Thoracic aorta (tissue), 2 donors: Measurements from ENCODE around the gene XYLT1. TPM values are rescaled to one million over a fixed set of nuclear protein-coding genes. Genes with fewer than 3 reads are reported as not detected.

ENCODE experiments used
- ATAC-seq: fragments of 150-250 bp; one replicate; pipeline ENCODE4 v1.8.0; 2017; ENCODE audit warnings: low read depth; ENCODE audit not compliant: insufficient number of reproducible peaks, low FRiP score
- DNase-seq: peaks from one replicate; pipeline ENCODE4 v3.0.0-alpha.2; 2020; ENCODE audit warnings: low spot score
- H3K27ac ChIP-seq, 2 donors: fragments of 200-600 bp; sonication (generic); 1 replicate in 1 of 2; 2 replicates in 1 of 2; pipeline ENCODE4 v1.5.1; 2016; ENCODE audit warnings: mild to moderate bottlenecking in 2 of 2, moderate library complexity in 2 of 2
- H3K27me3 ChIP-seq: fragments of 200-600 bp; sonication (generic); replicated peaks from 2 replicates; pipeline ENCODE4 v1.6.0; 2016; ENCODE audit warnings: mild to moderate bottlenecking; ENCODE audit not compliant: insufficient read depth
- H3K36me3 ChIP-seq: fragments of 200-600 bp; sonication (generic); one replicate; pipeline ENCODE4 v1.5.1; 2016
- H3K4me1 ChIP-seq, 2 donors: fragments of 200-600 bp; sonication (generic); 1 replicate in 1 of 2; 2 replicates in 1 of 2; pipeline versions ENCODE4 v1.5.1 to v1.6.0; 2016; ENCODE audit warnings: low read depth in 2 of 2, mild to moderate bottlenecking in 1 of 2; ENCODE audit not compliant: control insufficient read depth in 1 of 2
- H3K4me3 ChIP-seq: fragments of 200-600 bp; sonication (generic); 2 replicates; pipeline ENCODE4 v1.5.1; 2016; ENCODE audit warnings: mild to moderate bottlenecking
- H3K9me3 ChIP-seq: fragments of 200-600 bp; sonication (generic); 2 replicates; pipeline ENCODE4 v1.5.1; 2016
- CTCF ChIP-seq: fragments of 200-600 bp; sonication (generic); IDR thresholded peaks from one replicate; pipeline ENCODE4 v1.5.1; 2019; ENCODE audit warnings: antibody characterized with exemption
- total RNA-seq, 2 donors: library from RNA; depleted of rRNA; stranded (reverse); fragments of >200 nt; gene quantifications; one replicate each; pipeline versions ENCODE4 v1.1.0 to v1.2.3, GENCODE V29; 2016

Gene XYLT1
- total RNA-seq, 2 donors from 2014 or later: 13.1 to 22.5 TPM

DNA sequence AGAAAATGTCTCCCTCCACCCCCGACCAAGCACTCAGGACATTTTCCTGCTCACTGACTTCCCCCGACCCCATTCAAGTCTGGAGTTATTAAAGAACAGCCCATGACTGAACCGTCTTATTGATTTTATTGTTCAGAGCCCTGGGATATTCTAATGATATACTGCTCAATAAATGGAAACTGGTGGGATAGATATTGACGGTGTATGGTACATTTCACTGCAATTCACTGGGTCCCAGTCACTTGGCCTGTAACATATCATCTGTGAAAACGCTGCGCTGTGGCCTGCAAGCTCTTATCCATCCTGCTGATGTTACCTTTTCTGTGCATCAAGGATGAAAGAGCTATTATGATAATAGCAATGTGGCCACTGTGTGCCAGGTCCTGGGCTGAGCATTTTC lies 258.2 kb downstream of the XYLT1 start:
- Histone ChIP-seq H3K36me3 (no peaks in the 10 kb centered on the region), H3K27me3 (no peaks in the 10 kb centered on the region), H3K9me3 (peaks cover 6% of the 10 kb centered on the region), H3K4me3 (no peak overlapping the region), H3K27ac (no peak overlapping the region), H3K4me1 (no peaks in the 10 kb centered on the region)
- DNase-seq (no peak), ATAC-seq (no peak)
- TF ChIP-seq CTCF: no peak

GRCh38 chr16:17211797-17212196 lies 259.0 kb downstream of the XYLT1 start:
- no peak for ATAC-seq
- H3K4me3 ChIP-seq: no peak overlapping the region
- H3K4me1 ChIP-seq: no peaks in the 10 kb centered on the region
- no peaks in the 10 kb centered on the region for H3K27me3 ChIP-seq
- DNase-seq: no peak
- H3K9me3 ChIP-seq: peaks cover 6% of the 10 kb centered on the region
- TF ChIP-seq CTCF: no peak
- H3K27ac ChIP-seq: no peak overlapping the region
- no peaks in the 10 kb centered on the region for H3K36me3 ChIP-seq

DNA sequence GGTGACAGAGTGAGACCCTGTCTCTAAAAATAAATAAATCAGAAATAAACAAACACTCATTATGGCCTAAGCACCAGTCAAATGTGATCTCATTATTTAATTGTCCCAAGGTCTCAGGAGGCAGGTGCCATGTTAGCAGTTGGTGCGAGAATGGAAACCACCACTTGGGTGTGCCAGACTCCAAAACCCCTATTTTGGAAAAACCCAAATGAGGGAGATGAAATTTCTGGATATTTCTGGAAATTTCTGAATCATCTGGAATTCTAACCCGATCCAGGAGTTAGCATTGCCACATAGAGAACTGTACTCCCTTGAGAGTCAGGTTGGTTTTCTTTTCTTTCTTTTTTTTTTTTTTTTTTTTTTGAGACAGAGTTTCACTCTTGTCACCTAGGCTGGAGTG lies 264.0 kb downstream of the XYLT1 start:
- ATAC-seq (no peak), DNase-seq (no peak)
- Histone ChIP-seq H3K36me3 (no peaks in the 10 kb centered on the region), H3K4me1 (peaks cover 0 to 7% of the 10 kb centered on the region in 2 donors), H3K27ac (no peak overlapping the region), H3K9me3 (no peaks in the 10 kb centered on the region), H3K27me3 (no peaks in the 10 kb centered on the region), H3K4me3 (no peak overlapping the region)
- no peak for TF ChIP-seq CTCF

- TF ChIP-seq CTCF: no peak
- ATAC-seq: no peak
- H3K4me3 ChIP-seq: no peak overlapping the region
- no peaks in the 10 kb centered on the region for H3K9me3 ChIP-seq
- H3K4me1 ChIP-seq: peaks cover 0 to 7% of the 10 kb centered on the region in 2 donors
- no peak for DNase-seq
- no peaks in the 10 kb centered on the region for H3K36me3 ChIP-seq
- H3K27me3 ChIP-seq: no peaks in the 10 kb centered on the region
- no peak overlapping the region for H3K27ac ChIP-seq
These were observed 265.2 kb downstream of the XYLT1 start for GRCh38 chr16:17205279-17206211.

GRCh38 chr16:17204644-17205043 lies 266.1 kb downstream of the XYLT1 start:
- no peak overlapping the region for H3K4me3 ChIP-seq
- no peak for TF ChIP-seq CTCF
- DNase-seq (no peak), ATAC-seq (no peak)
- H3K4me1 ChIP-seq: peaks cover 0 to 7% of the 10 kb centered on the region in 2 donors
- H3K27ac ChIP-seq: no peak overlapping the region
- H3K27me3 ChIP-seq: no peaks in the 10 kb centered on the region
- no peaks in the 10 kb centered on the region for H3K36me3 ChIP-seq
- no peaks in the 10 kb centered on the region for H3K9me3 ChIP-seq
